Measurements from ENCODE around the gene PLEKHA7.

DNA sequence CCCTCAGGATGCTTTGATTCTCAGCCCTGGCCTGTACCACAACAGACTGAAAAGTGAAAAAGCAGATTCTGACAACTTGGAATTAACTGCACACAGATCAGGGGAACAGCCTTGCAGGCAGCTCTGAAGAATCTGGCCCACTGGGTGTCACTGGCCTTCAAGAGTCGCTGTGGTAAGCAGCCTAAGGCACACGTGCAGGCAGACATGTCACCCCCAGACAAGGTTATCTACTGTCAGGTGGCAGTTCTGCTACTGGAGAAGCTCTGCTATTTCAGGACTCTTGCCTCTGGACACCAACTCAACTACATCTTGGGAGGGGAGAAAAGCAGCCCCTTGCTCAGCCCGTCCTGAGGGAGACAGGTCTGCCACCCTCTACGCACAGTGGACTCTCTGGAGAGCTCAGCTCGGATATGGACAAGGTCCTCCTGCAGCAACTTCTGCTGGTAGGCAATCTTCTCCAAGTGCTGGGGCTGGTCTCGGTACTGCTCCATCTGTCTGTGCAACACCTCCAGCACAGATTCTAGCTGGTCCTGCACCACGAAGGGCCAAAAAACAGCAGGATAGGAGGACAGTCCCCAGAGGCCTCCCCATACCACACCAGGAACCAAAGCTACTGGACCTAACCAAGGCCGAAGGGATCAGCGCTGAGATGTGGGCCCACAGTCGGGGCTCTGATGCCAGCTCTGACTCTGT lies 212.8 kb downstream of the PLEKHA7 start:
- TF ChIP-seq RAD21 (IDR thresholded peaks at IDR 0.05 in 1 of 2, conservative IDR thresholded peaks at IDR 0.05 in 1 of 2; ENCODE audit: low read depth in 2 of 2, low read length in 2 of 2) (no peak), RXRA (IDR thresholded peaks at IDR 0.05; ENCODE audit: insufficient read depth, low read depth, low read length) (no peak), NANOG (IDR thresholded peaks at IDR 0.05; ENCODE audit: insufficient read depth, low read depth, low read length, poor library complexity, severe bottlenecking) (no peak), EZH2 (IDR thresholded peaks at IDR 0.05; ENCODE audit: low read depth, low read length, severe bottlenecking) (no peak)
- TF ChIP-seq, protein P1, sequence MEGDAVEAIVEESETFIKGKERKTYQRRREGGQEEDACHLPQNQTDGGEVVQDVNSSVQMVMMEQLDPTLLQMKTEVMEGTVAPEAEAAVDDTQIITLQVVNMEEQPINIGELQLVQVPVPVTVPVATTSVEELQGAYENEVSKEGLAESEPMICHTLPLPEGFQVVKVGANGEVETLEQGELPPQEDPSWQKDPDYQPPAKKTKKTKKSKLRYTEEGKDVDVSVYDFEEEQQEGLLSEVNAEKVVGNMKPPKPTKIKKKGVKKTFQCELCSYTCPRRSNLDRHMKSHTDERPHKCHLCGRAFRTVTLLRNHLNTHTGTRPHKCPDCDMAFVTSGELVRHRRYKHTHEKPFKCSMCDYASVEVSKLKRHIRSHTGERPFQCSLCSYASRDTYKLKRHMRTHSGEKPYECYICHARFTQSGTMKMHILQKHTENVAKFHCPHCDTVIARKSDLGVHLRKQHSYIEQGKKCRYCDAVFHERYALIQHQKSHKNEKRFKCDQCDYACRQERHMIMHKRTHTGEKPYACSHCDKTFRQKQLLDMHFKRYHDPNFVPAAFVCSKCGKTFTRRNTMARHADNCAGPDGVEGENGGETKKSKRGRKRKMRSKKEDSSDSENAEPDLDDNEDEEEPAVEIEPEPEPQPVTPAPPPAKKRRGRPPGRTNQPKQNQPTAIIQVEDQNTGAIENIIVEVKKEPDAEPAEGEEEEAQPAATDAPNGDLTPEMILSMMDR (IDR thresholded peaks at IDR 0.05; ENCODE audit: control extremely low read depth in 1 of 3, insufficient read depth in 1 of 3, low read depth in 1 of 3, low read length in 3 of 3): no peak
